Measurements from ENCODE around the gene PODXL.
A peak's percentile ranks its signal among the peaks of the same experiment; 100 is the strongest.

Gene PODXL

DNA sequence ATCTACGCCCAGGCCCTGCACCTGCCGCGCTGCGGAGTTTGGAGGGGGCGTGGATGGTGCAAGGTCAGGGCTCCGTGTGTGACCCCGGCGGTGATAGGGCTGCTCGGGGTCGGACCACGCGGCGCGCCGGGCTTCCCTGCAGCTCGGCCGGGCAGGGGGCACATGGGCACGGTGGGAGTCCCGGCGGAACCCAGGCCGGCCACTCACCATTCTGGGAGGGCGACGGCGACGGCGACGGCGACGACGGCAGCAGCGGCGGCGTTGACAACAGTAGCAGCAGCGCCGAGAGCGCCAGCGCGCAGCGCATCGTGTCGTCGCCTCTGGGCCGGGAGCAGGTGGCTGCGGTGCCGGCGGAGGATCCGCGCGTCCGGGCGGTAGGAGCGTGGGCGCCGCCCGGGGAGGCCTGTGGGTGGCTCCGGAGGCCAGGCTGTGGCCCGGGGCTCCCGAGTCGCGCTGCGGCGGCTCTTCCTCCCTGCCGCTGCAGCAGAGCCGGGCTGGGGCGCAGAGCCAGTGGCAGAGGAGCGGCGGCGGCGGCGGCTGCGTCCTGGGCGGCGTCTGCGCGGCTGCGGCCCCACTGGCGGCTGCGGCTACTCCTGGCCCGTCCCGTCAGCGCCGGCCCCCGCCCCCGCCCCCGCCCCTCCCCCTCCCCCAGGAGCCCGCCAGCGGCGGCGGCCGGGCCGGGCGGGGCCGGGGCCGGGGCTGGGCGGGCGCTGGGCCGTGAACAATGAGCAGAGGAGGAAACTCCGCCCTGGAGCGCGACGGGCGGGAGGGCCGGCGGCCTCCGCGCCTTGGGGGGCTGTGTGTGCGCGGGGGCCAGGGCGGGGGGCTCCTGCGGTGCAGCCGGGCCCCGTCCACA, at the start of gene PODXL:
Gene PODXL (minus strand): TSS at position 576 of the 856 bp plus-strand sequence. CDS start 269 bp downstream, at position 307.
- peak; percentile 48 for DNase-seq

DNA sequence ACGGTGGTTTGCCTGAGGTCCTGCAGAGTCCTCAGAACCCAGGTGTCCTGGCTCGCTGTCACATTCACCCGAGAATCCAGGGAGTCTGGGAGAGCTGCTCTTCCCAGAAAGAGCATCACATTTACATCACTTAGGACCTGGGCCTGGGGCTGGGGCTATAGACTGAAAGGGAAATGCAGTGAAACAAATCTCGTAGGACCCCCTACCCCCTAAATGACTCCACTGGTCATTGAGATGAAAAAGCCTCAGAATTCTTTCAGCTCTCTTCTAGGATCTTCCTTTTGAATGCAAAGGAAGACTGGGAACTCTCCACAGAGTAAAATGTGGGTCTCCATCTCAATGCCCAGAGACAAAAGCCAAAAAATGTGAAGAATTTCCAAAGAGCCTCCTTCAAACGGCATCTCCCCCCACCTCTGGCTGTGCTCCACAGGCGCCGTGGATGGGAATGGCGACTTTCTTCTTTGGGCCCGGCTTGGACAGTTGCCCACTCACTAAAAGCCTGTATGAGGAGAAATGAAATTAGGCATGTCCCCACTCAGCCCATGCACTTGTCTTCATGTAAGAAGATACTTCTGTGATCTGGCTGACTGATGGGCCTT, 49.0 kb upstream of the PODXL start:
- DNase-seq: no peak

DNA sequence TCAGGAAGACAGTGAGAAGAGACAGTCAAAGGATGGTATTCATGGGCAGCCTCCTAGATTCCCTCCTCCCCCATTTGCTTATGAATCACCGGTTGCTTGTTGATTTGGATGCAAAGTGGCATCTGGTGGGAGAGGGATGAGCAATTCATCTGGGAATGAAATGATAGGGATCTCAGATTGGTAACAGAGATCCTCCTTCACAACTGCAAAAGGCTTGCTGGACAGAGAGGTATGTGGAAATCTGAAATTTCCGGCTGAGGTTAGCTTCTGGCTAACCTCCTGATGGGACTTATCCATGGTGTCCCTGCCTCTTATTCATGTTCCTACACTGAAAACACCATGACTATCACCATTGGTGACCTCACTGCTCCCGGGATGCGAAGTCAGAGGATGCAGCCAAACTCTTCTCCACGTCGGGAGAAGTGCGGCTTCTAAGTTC, 48.4 kb upstream of the PODXL start:
- DNase-seq: no peak

DNA sequence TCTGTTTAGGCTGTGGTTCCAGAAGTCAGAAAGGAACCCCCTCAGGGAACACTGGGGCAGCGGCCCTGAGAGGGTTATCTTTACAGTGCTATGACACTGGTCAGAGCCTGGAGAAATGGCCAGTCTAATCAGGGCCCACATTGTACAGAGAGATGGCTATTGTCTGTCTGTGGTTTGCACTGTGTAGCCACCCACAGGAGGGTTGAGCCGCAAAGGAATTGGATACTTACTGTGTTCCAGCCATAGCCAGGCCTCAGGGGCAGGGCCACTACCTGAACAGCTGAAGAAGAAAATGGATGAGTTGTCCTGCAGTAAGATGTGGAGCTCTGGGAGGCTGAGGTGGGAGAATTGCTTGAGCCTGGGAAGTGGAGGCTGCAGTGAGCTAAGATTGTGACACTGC, 47.5 kb upstream of the PODXL start:
- no peak for DNase-seq

DNA sequence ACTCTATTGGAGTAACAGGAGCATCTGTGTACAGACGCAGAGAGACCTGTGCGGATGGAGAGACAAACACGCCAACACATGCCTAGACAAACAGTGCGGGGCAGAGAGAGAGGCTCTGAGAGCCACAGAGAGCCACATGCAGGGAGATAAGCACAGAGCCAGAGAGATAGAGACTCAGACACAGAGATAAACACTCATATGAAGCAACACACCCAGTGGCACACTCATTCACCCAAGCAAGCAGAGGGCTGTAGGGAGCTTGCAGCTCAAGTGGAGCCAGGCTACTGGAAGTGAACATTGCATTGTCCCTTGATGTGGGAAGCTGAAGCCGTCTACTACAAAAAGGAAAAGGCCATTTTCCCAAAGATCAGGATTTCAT, 46.6 kb upstream of the PODXL start:
- DNase-seq: no peak

DNA sequence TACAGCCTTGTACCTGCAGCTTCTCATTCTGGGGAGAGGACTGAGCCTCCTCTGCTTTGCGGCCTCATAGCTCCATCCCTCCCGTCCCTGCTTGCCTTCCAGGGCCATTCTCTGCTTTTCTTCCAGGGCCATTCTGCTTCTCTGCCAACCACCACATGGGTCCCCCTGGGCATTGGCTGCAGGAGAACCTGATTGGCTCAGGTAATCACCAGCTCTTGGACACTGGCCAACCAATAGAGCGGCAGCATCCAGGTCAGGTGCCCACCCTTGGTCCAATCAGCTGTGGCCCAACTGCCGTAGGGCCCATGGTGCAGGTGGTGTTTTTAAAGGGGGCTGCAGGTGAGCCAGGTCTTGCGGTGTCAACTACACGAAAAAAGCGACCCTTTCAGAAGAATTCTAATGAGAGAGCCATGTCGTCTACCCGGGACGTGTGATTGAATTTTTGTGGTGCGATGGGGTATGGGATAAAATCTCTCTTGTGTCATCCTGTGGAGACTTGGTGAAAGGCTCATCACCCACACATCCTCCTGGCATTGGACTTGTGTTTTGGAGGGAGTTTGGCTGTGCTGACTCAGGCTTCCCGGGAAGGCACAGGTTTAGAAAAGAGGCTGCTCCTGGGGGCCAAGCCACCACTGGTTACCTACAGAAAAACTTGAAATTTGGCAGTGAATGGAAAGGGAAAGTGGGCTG, 46.0 kb upstream of the PODXL start:
- DNase-seq: no peak

DNA sequence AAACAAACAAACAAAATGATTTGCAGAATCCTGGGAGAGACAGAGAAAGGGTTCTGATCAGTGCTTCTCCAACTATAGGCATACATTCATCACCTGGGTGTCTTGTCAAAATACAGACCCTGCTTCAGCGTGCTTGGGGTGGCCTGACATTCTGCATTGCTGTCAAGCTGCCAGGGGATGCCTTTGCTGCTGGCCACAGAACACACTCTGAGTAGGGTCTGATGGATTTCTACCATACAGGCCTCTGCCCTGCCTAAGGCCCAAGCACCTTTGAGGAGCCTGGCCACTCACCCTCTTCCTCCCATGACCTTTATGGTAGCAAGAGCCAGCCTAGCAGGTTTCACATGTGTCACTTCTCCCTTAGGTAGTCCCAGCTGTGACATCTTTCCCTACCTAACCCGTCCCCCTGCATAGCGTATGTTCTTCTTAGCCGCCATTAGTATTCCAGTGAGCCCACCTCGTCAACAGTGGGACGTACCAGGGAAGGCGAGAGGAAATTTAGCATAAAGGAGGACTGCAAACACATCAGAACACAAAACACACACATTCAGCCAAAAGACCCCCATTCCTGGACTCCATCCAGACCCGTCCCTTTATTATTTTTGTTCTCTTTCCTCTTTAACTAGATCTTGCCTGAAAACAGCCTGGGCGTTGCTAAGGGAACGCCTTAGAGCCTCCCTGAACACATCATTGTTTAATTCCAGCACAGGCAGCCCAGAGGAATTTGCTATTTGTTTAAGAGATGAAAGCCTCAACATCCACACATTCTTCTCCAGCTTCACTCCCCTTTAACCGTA, 43.9 kb upstream of the PODXL start:
- no peak for DNase-seq

DNA sequence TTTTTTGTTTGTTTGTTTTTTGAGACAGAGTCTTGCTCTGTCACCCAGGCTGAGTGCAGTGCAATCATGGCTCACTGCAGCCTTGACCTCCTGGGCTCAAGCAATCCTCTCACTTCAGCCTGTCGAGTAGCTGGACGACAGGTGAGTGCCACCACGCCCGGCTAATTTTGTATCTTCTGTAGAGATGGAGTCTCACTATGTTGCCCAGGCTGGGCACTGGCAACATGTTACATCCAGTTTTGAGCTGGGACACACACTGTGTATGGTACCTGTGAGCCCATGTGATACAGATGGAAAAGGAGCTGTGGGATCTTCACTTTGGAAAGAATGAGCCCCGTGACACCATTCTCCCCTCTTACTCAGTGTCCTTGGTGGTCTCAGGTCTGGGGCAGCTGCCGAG, 40.4 kb upstream of the PODXL start:
- DNase-seq: no peak

DNA sequence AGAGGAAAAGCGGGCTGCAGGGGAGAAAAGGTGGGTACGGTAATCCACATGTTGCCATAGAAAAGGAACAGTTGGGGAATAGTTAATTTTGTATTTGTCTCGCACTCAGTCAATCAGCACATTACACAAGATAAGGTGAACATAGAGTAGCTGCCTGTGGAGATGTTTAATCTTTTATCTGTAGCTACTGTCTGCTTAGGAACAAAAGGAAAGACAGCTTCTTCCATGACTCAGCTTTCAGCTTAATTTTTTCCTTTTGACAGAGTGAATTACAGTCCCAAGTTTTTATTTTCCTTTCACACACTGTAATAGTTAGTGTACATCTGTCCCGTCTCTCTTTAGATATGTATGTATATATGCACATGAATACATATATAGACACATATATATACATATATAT, 39.3 kb upstream of the PODXL start:
- no peak for DNase-seq

DNA sequence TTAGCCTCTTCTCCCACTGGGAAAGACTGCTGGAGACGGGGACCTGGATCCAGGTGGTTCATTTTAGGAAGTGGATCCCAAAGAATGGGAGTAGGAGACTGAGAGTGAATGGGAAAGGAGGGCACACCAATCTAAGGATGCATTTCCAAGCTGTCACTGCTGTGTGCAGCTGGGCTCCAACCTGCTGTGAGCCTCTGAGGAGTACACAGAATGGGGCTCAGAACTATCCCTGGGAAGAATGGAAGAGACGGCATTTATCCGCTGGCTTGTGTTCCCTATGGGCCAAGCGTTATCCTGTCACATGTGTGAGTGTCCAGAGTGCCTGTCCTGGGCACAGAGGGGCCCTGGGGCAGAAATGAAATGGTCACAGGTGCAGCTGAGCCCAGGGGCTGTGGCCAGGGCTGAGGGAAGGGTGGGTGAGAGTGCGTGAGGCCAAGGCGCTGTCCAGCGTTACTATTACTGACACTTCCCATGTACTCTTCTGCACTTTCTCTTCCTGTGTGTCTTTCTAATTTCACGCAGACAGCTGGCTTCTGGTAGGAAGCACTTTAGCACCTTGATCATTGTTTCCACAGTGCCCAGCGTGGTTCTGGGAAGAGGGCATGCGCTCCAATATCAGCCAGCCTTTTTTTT, 35.4 kb upstream of the PODXL start:
- DNase-seq: no peak

DNA sequence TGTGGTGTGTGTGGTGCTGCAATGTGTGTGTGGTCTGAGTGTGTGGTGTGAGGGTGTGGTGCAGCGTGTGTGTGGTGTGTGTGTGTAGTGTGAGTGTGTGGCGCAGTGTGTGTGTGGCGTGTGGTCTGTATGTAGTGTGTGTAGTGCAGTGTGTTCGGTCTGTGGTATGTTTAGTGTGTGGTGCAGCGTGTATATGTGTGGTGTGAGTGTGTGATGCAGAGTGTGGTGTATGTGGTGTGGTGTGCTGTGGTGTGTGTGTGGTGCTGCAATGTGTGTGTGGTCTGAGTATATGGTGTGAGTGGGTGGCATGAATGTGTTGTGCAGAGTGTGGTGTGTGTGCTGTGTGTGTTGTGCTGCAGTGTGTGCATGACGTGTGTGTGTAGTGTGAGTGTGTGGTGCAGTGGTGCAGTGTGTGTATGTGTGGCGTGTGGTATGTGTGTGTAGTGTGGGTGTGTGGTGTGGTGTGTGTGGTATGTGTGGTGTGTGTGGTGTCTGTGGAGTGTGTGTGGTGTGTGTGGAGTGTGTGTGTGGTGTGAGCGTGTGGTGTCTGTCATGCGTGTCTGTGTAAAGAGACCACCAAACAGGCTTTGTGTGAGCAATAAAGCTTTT, 31.0 kb upstream of the PODXL start:
- no peak for DNase-seq

DNA sequence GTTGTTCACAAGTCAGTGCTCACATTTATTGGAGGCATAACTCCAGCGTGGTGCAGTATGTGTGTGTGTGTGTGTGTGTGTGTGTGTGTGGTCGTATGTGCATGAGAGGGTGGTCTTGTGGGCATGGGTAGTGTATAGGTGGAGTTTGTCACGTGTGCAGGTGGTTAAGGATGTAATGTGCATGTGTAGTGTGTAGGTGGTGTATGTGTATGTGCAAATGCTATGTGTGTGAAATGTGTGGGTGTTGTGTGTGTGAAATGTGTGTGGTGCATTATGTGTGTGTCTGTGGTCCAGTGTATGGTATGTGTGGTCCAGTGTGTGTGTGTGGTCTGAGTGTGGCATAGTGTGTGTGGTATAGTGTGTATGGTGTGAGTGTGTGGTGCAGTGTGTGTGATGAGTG, 30.3 kb upstream of the PODXL start:
- no peak for DNase-seq

DNA sequence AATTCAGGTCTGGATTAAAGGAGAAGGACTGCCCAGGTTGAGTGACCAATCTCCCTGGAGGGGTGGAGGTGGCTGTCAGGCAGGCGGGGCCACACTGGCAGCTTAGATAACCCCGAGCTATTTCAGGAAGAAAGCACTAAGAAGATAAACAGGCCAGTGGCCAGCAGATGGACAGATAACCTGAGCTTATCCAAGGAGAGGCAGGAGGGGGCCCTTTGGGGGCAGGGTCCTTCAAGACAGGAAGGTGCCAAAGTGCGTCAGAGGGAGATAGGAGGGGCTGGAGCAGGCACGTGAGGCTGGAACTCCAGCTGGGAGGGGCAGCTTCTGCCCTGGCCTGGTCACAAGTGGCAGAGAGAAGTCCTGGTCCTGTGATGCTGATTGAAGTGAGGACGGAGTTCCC, 29.8 kb upstream of the PODXL start:
- DNase-seq: no peak

DNA sequence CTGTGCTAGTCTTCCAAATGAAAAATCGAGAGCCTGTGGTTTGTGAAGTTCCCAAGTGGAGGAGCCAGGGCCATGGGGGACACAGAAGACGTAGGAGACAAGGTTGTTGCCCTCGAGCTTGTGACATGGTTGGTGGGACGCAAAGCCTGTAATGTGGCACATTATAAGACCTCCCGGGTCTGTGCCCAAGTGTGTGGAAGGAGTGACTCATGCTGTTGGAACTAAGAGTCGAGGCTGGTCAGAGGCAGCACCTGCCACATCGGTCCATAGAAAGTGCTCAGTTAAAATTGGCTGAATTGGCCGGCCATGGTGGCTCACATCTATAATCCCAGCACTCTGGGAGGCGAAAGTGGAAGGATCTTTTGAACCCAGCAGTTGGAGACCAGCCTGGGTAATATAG, 27.0 kb upstream of the PODXL start:
- no peak for DNase-seq

DNA sequence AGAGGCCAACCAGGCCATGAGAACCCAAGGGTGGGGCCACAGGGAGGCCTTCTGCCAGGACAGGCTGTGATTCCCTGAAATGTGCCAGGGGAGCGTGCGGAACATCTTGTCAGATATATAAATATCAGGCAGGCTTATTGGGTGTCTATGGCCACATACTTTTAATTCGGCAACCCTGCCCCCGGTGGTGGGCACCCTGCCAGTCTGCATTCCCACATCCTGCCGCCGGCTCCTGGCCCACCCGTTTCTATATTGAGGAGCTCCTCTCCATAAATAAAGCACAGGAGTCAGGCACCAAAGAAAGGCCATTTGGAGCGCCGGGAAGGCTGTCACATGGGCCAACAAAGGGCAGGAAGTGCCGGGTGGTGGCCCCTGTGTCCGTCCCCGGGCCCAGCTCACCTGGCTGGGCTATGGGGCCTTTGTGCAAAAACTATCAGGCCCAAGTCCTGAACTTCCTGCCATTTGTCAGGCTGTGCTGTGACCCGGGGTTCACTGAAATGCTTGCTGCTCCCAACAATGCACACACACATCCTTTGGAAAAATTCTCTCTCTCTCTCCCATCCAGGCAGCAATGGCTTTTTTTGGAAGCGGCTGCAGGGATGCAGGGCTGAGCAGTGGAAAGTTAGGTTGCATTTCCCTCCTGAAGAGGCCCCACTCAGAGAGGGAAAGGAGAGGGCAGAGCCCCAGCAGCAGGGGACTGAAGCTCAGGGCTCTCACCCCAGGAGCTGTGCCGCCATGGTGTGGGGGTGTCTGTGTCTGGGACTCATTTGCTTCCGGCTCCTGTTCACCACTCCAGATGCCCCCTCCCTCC, 25.0 kb upstream of the PODXL start:
- DNase-seq: no peak

DNA sequence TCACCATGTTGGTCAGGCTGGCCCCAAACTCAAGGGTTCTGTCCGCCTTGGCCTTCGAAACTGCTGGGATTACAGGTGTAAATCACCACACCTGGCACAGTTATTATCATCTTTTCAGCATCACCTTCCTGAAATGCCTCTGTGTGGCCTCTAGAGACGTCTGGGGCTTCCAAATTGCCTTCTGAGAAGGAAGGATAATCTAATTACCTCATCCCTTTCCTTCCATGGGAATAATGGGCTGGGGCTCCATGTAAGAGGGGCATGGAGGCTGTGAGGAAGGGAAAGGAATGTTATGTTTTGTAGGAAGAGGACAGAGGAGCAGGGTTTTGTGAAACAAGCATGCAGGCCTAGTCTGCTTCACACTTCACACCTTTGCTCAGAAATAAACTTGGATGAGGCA, 22.2 kb upstream of the PODXL start:
- DNase-seq: no peak

DNA sequence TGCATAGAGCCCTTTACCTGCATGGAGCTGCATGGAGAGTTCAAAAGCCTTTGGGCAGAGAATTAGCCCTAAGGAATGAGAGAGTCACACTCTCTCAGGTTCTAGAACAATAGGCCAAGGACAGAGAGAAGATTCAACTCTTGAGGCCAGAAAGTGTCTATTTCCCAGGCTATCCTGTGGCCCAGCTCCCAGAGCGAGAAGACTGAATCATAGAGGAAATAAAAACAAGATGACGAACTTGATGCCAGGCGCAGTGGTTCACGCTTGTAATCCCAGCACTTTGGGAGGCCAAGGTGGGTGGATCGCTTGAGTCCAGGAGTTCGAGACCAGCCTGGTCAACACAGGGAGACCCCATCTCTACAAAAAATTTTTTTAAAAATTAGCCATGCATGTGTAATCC, 18.3 kb upstream of the PODXL start:
- DNase-seq: no peak

DNA sequence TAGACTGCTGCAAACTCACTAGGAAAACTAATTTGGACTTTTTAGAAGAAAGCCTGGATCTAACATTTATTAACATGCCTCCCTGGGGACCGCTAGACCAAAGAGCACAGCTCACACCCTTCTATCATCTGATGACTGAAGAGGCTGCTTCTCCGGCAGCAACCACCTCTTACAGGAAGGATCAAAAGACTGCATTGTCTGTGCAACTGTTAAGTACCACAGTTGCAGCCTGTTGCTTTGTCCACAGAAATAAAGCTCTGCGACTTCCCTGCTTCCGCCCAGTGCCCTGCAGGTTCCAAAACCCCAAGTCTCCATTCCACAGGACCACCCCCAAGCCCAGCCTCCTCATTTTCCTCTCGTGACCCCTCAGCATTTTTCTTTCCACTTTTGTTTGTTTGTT, 14.0 kb upstream of the PODXL start:
- DNase-seq: no peak

DNA sequence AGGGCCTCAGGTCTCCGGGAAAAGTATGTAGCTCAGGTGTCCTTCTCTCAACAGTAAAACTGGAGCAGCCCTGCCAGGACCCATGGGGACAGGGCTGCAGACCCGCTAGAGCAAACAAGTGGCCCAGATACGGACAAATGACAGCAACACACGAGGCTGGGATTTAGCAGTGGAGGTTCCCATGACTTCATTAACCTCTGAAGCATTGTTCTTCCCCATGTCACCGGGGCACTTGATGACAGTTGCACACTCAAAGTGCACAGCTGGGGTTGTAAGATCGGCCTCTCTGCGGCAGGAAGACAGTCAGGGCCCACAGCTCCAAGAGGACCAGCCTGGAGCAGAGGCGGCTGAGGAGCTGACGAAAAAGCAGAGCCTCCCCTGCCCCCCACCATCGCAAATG, 12.5 kb upstream of the PODXL start:
- no peak for DNase-seq

DNA sequence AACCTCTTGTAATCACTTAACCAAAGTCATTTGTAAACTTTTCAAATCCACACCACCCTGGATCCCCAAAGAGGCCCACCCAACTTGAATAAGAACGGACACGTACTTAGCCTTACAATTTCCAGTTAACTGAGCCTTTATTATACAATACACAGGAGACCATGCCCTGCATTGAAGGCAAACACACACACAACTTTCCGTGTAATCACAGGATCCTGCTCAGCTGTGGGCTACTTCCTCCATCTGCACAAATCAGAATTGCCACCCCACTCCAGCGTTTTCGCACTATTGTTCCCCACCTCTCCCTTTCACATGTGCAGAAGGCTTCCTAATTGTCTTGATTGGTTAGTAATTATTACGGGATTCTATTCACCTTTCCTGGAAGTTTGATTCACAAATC, 12.1 kb upstream of the PODXL start:
- no peak for DNase-seq

DNA sequence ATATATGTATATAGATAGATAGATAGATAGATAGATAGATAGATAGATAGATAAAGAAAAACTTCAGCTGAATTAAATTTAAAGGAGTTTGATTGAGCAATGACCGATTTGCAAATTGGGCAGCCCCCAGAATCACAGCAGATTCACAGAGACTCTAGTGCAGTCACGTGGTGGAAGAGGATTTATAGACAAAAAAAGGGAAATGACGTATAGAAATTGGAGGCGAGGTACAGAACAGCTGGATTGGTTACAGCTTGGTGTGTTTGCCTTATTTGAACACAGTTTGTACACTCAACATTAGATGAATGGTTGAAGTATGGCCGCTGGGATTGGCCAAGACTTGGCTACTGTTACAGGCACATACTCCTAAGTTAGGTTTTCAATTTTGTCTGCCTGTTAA, 8.2 kb upstream of the PODXL start:
- DNase-seq: no peak

Data from CD4-positive, alpha-beta T cell treated with Interleukin-4 for 4 hours (primary cell).